HG03196 (cell line): ENCODE results near the gene MLLT3.

ENCODE experiments used
- ATAC-seq: cut with Tn5 transposase; IDR thresholded peaks from one replicate; pipeline ENCODE4 v1.9.1; 2021; ENCODE audit not compliant: unreplicated experiment

MLLT3 gene

DNA sequence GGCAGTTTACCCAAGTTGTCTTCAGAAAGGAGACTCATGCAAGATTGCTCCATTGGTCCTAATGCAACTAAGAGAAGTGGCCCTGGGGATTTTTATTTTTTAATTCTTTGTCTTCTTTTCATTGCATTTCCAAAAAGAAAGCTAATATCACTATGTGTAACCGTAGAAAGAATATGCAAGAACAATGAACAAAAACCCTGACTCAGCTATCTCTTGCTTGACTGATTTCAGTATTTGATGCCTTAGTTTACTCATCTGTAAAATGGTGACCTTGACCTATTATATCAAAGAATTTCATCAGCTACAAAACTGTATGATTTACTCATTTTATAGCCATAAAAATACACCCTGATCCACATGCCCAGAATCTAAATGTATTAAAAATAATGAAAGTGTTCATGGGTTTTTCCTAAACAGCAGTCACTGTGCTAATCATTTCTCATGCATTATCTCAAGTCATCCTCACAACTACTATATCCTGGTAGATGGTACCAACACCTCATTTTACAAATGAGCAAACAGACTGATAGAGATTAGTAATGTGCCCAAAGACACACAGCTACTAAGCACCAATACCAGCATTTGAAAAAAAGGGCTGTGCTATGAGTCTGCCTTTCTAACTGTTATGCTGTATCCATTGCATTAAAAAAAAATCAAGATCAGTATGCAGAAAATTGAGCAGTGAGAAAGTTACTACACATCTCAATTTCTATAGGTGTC is 185.7 kb downstream of the MLLT3 start:
- no peak for ATAC-seq

DNA sequence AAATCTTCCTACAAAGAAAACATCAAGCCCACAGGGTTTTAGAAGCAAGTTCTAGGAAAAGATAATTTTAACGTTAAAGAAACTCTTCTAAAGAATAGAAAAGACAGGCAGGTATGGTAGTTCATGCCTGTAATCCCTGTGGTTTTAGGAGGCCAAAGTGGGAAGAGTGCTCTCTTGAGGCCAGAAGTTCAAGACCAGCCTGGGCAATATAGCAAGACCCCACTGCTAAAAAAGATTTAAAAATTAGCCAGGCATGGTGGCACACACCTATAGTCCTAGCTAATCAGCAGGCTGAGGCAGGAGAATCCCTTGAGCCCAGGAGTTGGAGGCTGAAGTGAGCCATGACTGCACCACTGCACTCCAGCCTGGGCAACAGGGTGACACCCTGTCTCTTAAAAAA is 193.3 kb downstream of the MLLT3 start:
- ATAC-seq = no peak

DNA sequence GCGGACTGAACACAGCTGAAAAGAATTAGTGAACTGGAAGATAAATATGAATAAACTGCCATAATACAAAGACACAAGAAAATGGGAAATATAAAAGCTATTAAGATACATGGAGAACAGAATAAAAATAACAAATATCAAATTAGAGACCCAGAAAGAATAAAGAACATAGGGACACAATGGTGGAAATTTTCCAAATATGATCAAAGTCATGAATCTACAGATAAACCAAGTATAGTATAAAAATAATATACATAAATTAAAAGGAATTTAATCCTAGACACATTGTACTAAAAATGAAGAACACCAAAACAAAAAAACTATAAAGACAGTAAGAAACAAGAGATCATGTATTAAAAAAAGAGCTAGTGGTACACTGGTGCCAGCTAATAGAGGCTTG is 194.9 kb downstream of the MLLT3 start:
- ATAC-seq = no peak

DNA sequence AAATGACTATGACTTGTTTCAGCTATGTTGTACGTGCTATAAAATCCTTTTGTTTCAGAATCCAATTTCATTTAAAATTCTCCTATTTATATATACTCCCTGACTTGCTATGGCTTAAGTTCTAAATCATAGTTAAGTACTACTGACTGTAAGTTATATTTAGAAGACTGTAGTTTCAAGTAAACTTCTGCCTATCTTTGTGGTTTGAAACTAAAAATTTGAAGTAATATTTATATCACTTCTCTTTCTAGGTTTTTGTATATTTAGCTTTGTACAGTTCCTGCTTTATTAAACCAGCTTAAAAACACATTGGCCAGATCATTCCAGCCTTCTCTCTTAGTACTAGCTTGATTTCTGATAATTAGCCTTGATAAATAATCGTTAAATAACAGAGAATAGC is 196.3 kb downstream of the MLLT3 start:
- peak; percentile 61 for ATAC-seq

DNA sequence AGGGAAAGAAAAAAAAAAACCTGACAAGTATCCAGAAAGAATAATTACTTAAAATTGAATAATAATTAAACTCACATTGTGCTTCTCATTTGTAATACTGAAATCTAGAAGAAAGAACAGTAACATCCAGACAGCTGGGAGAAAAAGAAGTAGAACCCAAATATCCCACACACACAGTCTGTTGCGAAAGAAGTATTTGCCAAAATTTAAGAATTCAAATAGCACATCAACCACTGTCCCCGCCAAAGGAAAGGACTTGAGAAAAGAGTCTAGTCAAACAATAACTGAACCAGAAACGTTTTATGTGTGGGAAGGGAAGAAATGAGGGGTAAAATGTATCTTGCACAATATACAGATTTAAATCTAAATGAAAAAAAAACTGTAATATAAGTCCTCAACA is 202.8 kb downstream of the MLLT3 start:
- ATAC-seq = no peak

DNA sequence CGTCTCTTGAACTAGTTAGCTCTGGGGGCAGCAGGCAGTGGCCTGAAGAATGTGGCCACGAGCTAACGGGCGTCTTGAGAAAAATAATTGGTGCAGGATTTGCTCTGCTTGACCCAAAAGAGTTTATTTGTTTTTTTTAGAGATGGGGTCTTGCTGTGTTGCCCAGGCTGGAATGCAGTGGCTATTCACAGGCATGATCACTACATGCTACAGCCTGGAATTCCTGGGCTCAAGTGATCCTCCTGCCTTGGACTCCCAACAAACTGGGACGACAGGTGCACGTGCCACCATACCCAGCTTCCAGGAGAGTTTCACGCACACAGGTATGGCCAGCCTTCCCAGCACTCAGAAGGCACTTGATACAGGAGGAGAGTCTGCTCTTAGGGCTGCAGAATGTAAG is 203.8 kb downstream of the MLLT3 start:
- no peak for ATAC-seq

DNA sequence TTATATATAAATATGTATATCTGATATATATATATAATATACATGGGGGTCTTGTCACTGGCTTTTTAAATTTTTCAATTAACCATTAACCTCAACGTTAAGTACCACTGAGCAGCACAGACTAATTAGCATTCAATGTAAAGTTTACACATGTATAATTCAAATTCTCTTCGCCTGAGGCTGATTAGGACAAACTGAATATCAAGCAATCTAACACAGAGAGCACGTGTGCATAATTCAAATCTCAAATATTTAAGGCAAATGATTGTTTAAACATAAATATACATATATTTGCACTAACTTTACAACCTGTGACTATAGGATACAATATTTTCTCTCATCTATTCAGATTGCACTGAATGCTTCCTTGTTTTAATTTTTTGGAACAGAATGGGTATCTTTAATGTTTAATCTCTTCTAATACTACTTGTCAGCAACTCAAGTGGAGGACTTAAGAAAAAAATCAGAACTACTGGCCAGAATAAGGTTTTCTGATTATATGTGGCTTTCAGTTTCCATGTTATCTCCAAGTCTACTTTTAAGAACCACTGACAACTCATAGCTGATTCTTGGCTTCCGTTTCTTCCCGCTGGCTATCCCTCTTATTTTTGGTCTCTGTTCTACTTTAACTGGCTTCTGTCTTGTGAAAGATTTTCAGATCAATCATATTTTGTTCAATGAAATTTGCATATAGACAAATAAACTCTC is 204.8 kb downstream of the MLLT3 start:
- ATAC-seq = no peak

DNA sequence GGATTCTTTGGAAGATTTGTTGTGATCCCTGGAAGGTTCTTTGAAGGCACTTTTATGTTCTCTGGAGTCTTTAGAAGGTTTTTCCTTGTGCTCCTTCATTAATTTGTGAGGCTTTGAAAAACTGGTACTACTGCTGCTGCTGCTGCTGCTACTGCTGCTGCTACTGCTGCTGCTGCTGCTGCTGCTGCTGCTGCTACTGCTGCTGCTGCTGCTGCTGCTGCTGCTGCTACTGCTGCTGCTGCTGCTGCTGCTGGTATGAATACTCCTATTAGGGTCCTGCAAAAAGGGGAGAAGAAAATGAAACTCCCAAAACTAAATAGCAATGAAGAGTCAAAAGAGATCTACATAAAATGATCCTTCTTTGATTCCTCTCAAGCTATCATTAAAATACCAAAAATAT is 208.1 kb downstream of the MLLT3 start:
- ATAC-seq = no peak

DNA sequence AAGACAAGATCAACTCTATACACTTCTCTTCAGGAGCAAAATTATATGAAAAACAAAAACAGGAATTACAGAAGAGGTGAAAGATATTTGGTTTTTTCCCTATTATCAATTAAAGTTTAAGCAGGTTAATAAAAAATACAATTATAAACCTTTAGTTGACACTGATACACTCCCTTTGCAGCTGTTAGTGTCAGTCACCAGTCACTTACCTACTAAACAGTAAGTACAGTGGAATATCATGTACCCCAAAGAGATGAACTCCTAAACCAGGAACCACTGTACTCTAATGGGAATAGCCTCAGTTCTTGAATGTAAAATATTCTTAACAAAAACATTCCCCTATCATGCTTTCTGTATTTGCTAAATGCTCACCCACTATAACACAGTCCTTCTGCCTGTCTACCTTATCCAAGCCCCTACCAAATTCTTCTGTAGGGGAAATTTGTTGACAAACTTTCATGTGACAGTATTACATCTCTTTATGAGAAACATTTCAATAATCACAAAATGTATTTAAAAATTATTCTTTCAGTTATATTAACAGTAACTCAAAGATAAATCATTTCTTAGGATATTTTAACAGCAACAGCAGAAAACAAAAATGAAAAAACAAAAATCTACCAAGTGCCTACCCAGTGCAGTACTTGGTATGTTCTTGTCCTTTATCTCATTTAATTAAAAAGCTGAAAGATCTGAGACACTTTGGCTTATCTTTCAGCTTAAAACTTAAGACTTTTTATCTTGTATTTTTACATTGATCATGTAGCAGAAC is 212.8 kb downstream of the MLLT3 start:
- no peak for ATAC-seq

DNA sequence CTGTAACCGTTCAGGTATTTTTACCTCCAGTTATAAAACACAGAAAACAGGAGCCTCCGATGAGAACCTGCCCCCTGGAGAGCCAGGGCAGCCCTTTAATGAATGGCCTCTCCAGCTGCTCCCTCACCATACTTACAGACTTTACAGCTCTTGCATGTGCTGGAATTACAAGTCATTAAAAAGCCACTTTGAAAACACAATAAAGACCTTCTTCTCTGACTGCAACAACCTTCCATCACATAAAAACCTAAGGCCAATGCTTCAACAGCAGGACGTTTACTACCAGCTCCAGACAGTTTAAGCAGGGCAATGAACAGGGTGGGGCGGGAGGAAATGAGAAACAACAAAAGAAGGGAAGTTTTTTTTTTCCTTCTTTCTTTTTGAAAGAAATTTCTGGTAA is 213.8 kb downstream of the MLLT3 start:
- no peak for ATAC-seq

DNA sequence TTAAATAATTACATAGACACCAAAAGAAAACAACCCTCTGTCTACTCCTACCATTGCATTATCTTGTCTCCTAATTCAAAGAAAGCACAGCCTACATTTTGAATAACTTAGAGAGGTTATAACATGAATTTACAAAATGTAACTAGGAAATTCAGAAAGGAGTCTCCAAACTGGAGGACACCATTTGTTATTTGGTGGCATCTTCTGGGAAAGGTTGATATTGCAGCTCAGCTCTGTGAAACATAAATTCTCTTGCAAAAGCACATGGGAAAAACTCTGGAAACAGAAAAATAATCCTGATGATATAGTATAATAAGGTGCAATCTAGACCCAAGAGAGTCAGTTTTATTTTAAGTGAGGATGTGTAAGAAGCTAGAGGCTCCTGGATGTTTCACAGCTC is 215.3 kb downstream of the MLLT3 start:
- ATAC-seq = no peak

DNA sequence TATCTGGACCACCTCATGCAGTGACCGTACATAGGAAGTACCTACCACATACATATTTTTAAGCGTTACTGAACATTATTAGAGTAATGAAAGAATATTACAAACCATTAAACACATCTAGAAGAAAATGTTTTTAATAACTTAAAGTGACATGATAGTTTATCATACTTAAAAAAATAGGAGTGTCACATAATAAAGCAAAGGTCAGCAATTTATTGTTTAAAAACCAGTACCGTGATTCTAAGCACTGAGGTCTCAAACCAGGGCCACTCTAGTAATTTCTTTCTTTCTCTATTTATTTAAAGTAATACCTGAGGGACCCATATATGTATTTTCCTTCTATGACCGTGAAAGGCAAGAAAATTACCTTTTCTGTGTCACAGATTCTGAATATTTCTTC is 216.0 kb downstream of the MLLT3 start:
- ATAC-seq = no peak

DNA sequence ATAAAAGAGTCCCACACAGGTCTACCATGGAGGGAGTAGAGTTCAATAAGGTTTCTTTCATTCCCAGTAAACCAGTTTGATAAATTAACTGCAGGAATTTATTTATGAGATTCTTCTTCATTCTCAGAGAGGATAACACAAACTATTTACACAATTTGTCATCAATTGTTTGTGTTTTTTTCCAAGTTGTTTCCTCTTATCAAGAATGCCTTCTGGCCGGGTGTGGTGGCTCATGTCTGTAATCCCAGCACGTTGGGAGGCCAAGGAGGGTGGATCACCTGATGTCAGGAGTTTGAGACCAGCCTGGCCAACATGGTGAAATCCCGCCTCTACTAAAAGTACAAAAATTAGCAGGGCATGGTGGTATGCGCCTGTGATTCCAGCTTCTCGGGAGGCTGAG is 216.7 kb downstream of the MLLT3 start:
- ATAC-seq = no peak

DNA sequence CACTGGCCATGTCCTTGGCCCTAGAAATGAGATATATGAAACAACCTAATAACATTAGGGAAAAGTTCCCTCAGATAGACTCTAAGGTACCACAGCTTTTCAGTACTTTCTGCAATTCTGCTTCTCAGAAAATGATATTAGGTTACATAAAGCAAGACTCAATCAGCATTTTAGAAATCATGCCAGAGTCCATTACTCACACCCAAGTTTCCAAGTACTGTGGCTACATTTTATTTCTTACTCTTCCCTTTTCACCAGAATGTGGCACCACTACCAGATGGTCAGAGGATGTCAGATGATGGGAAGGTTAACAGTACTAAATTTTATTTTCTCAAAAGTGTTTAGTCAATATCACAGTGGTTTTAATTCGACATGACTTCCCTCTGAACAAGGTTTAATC is 217.2 kb downstream of the MLLT3 start:
- no peak for ATAC-seq

DNA sequence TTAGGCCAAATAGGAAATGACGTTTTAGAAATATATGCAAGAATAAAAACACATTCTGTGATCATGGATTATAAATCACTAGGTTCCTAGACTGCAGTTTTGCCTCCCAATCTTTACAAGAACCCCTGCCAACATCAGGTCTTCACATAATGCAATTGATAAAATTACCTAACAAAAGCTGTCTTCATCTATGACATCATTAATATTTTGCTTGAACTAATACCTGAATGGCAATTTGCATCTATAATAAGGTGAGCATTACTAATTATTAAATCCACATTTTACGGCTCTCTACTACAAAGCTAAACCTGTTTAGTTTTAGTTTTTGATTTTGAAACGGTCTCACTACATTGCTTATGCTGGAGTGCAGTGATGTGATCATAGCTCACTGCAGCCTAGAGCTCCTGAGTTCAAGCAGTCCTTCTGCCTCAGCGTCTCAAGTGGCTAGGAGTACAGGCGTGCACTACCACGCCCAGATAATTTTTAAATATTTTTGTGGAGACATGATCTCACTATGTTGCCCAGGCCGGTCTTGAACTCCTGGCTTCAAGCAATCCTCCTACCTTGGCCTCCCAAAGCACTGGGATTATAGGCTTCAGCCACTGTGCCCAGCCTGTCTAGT is 218.0 kb downstream of the MLLT3 start:
- ATAC-seq = no peak

DNA sequence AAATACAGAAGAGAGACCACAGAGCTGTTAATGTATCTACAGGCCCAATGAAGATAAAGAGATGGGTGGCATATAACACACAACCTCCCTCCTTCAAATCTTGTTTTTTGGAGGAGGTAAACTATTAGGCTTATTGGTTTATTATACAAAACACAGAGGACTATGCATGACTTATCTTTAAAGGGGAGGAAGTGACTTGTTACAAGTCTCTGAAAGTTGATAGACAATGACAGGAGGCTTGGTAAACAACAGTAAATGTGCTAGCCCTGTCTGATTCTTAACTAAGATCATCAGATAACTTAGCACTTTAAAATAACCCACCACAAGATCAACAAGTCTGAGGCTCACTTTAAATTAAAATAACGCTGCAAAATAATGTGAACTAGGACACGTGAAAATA is 219.0 kb downstream of the MLLT3 start:
- ATAC-seq = no peak

DNA sequence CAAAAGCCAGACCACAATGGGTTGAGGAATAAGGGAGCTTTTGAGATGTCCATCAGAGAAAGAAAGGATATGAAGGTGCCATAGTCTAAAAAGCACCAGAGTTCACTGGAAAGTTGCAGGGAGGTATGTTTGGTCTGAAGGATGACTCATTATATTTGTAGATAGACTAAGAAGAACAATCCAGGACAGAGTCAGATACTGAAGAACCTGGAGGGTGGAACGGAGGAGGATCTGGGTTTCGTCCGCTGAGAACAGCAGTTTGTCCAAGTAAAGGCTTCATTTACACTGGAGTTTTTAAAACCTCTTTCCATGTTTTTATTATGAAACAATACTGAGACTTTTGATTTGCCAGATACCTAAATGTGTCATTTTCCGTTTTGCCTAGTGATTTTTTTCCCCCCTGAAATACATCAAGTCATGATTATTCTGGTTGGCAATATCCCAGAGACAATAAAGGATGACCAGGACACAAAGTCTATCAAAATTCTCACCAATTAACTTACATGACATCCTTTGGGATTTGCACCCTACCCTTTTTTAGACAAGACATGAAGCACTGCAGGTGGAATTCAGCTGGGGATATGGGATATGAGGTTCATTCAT is 219.9 kb downstream of the MLLT3 start:
- ATAC-seq = no peak

DNA sequence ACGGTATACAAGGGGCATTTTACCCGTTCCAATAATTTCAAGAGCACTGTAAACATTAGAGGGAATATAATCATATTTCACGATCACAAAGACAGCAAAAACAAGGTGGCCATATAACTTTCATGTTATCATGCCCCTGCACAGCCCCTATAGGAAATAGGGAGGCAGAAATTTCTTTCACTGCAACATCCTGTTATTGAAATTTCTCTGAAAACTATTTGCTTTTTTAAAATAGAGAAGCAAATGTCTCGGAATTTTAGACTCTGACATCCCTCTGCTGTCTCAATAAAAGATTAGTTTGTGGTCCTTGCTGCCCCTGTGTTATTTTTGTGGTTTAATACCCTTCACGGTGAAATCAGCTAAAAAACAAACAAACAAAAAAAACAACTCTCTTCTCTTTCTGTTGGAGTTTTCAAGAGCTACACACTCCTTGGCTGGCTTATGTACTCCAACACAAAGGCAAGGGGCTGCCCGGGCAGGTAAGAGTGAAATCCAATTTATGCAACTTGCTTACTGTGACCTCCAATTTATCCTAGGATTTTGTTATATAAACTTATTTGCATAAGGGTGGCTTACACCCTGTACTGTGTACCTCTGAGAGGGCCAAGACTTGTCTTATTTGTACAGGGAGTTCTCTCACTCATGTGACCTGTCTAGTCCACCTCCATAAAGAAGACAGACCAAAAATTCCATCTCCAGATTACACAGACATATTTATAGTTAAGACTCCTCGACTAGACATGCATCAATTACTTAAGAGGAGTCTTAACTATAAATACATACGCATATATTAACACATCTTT is 223.6 kb downstream of the MLLT3 start:
- ATAC-seq = no peak

DNA sequence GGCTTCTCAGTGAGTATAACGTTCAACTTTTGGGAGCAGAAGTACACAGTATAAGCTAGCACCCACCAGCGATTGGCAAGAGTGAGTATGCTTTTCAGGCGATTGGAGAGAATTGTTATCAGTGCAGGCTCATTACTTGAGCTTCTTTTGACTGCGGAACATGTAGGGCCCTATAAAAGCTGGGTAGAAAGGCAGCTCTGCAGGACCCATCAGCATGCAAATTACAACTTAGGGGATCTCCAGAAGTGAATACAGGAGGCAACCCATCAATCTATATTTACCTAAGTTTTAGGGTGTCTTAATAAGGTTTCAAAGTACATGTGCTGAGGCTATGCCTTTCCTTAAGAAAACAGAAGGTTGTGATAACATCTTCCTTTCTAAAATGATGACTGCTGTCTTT is 225.0 kb downstream of the MLLT3 start:
- ATAC-seq = no peak

DNA sequence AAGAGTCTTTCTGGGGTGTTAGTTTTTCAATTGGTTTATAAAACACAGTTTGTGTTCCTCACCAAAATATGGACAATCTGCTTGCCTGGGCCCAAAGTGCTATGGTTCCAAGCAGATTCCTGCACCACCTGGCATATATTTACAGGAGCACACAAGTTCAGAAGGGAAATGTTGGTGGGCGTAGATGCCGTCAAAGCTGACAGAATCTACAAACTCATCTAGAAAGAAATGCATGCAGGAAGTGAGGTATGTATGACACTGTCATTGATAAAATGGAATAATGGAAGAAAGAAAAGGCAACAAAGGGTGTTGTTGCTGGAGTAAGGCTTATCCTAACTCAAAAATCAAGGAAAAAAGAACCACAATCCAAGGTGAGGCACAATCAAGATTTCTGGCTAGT is 225.8 kb downstream of the MLLT3 start:
- ATAC-seq = no peak
